ENCODE data around the gene SORCS2.

SORCS2 gene

DNA sequence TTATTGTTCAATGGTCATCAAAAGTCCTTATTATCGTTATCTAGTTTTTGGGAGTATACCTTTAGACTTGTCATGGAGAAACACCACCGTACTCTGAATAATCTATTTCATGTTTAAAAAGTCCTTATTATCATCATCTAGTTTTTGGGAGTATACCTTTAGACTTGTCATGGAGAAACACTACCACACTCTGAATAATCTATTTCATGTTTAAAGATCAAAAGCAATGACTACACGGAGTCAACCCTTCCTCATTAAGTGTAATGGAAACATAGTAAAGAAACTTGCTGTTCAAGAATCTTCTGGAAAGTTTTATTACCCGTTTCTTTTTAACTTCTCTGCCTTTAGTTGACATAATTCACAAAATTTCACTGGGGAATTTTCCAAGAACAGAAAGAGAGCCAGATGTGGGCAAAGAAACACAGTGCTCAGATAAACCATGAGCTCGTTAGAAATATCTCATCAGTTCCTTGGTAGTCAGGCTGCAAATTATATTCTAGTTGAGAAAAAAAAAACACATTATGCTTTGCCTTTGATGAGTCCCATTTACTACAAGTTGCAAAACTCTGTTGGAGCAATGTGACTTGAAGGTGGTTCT is 588.5 kb downstream of the SORCS2 start:
- no peak for DNase-seq

DNA sequence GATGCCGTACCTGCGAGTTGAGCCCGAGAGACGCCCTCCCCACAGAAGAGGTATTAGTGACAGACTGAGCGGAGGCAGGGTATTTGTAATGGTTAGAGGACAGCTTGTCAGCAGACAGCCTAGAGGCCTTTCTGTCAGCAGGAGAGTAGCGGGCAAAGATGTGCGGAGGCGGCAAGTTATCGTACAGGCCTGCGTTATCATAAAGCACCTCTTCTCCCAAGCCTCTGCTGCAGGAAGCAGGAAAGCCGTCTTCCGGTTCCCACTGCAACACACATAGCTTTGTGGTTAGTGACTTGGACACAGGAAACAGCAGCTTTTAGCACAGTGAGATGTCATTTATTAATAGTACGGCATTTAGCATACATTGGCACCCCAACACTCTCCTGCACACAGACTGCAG is 589.0 kb downstream of the SORCS2 start:
- DNase-seq: no peak

DNA sequence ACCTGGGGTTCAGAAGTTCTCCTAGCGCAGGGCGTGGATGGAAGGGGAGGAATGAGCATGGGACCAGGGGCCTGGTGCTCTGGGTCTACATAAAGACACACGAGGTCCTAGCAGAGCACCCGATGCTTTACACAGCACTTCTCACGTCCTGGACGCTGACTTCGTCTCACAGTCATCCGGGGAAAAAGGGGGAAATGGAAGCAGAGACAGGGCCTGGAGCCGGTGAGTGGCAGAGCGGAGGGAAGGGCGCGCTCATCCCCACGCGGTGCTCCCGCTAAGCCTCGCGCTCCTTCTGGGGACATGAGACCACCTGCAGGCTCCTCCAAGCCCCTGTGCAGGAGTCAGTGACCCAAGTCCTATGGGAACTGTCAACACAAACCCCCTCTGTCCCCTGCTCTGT is 589.7 kb downstream of the SORCS2 start:
- no peak for DNase-seq

DNA sequence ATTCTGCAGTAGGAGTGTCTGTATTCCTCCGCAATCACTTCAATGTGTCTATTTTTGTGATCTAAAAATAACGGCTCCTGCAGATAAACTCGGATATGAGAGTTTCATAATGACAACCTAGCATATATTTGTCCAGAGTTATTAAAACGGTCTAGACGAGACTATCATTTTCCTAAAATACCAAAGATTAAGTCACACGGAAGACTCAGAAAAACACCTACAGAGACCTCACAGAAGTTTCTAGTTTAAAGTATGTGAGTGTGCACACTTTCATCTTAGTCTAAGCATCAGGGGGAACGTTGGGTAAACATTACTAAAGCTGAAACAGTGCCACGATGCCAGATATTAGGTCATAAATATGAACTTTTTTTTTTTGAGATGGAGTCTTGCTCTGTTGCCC is 590.4 kb downstream of the SORCS2 start:
- DNase-seq: no peak

DNA sequence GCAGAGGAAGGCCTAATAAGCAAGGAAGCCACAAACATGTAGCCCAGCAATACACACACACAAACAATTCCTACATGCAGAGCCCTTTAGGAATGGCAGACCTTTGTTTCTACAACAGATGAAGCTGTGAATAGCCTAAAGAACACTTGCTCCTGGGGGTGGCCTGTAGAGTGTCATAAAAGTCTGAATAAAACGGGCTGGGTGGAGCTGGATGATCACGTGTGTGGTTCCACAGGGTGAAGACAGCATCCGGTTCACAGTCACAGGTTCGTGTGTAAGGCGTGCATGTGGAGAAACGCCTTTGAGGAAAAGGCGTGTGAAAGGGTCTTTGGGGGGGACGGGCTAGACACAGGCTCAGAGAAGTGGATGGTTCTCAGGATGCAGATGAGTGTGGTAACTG is 591.2 kb downstream of the SORCS2 start:
- DNase-seq: no peak

DNA sequence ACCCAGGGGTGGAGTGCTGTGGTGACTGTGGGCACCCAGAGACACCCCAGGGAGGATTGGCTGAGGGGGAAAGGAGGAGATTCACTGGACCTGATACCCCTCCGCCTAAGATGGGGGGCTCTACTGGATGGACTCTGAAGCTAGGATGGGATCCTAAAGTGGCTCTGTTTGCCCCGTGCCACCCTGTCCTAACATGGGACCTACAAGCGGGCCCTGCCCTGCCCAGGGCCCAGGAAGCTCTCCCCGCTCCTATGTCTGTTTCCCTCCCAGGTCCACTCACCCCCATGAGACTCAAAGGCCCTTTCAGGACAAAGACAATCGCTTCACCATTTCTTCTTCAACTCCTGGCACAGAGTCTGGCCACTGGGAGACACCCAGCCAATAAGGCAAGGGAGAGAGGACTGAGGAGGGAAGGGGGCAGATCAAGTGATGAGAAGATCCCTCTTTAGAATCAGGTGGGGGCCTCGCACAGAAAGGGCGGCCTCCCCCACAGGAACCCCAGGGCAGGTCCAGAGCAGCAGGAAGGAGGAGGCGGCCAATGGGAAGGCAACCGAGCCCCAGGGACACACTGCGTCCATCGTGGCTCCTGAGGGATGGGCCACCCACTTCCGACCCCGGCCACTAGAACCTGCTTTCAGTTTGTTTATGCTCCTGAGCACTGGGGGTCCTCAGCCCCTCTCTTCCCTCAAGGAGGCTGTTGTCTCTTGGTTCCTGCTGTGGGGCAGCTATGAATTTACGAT is 592.0 kb downstream of the SORCS2 start:
- no peak for DNase-seq

DNA sequence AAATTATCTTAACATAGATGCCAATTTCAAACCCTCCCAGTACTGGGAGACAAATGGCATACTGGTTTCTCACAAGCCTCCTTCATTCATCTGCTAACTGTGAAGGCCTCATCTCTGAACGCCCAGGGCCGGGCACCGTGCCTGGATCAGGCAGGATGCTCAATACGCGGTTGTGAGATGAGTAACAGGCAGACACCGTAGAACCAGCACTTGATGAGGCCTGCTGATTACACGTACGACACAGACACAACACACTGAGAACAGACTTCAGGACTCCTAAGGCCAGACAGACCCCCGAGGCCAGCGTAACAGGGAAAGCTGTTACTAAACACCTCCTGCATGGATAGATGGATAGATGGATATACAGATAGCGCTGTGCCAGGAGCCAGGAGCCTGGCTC is 592.7 kb downstream of the SORCS2 start:
- no peak for DNase-seq

DNA sequence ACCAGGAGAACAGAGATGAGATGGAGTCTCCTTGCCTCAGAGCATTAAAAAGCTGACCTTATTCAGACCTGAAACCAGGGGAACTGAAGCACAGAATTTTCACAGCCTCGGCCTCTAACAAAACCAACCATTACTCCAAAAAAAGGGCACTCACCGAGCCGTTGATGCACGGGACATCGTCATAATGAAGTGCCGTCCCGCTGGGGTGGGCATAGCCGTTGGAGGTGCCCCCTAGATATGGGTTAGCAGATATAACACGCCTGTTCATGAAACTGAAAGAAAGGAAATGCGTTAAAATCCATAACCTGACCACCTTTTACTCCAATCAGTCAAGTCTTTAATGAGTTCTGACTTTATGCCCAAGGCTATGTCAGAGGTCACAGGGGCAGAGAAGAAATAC is 593.7 kb downstream of the SORCS2 start:
- no peak for DNase-seq

DNA sequence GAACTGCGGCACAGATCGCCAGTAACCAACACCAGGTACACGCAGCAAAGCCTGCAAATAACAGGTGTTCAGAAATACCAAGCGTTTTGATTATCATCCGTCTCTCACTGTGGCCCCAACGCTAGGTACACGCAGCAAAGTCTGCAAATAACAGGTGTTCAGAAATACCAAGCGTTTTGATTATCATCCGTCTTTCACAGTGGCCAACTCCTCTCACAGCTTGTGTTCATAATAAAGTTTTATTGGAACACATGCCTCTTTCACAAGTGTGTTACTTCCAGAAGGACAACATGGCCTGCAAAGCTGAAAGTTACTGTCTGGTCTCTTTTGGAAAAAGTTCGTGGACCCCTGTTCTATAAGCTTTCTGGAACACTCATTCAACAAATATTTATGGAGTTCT is 594.2 kb downstream of the SORCS2 start:
- no peak for DNase-seq

DNA sequence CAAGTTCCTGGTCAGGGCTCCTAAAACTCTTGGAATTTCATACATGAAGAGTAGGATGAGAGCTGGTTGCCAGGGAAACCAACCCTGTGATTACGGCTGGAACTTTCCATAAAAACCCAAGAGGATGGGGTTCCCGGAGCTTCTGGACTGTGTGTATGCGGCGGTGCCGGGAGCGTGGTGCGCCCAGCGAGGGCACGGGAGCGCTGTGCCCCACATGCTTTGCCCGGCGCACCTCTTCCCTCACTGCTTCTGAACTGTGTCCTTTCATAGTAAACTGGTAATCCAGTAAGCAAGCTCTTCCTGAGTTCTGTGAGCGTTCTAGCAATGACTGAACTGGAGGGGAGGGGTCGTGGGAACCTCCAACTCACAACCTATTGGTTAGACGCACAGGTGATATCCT is 594.7 kb downstream of the SORCS2 start:
- no peak for DNase-seq

DNA sequence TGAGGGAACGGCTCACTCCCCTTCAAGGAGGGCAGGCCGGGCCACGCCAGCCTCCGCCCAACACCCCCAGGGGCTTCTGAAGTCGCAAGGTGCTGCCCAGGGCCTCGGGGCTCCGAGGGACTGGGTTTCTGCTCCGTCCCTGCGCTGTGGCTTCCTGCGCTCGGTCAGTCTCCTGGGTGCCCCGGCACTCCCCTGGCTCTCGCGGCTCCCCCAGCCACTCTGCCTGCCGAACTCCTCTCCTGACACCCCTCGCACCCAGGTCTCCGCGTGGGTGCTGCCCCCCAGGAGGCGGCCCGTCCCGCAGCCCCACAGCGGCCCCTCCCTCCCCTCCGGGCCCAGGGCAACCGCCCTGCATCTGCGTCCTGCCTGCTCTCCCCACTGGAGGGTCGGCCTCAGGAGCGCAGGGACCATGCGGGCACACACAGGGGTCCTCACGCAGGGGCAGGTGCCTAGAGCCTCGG is 595.4 kb downstream of the SORCS2 start:
- DNase-seq: no peak

DNA sequence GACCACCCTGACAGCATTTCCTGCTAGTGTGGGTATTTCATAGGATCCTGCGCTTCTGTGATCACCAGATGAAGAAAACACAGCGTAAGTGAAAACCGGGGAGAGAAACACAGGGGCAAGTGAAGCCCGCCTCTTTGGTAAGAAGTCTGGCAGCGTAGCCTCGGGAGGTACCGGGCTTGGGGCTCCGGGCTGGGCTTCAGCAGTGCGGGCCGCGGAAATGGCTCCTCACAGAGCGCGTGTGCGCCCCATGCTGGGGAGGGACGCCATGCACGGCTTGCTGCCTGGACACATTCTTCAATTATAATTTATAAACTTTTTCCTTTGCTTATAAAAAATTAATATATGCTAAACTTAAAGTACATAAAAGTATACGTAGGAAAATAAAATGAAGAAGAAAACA is 595.9 kb downstream of the SORCS2 start:
- DNase-seq: no peak

DNA sequence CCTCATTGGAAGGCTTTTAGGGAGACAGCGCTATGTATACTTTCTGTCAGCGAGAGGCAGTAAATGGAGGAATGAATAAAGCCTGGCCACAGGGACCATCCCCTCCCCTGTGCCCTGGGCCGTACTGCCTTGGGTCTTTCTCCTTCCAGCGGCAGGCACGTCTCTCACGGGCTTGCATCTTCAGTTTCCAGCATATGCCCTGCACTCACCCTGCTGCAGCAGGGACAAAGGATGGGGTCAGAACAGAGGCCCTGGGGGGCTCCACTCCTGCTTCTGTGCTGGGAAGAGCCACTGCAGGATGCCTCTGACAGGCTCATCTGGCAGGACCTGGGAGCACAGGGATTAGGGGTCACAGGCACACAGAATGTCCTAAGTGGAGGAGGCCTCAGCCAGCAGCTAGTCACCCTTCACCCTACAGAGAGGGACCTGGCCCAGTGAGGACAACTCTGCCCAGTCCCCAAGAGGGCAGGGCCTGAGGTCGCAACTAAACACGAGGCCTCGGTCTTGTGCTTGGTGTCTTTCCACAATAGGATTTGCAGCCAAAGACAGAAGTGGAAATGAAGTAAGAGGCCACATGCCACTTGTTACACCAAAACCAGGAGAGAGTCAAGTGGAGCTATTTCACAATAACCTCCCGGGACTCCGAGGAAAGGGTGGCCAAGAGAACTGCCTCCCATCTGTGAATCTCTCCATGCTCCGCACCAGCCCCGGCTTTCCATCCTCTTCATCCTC is 596.5 kb downstream of the SORCS2 start:
- DNase-seq: no peak

DNA sequence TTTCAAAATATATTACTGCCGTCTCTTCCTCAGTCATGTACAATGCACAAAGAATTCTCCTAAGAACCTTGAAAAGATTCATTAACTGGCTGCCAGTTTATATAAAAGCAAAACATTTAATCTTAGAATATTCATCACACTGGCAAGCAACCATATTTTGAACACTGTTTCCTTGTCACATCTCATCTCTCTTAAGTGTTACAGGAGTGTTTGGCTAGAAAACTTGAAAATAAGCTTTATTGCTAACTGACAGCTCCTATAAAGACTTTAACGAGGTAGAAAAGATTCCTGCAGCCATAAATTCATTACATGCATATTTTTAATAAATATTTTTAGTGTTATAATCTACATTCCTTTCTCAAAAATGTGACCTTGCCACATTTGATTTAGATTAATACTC is 597.7 kb downstream of the SORCS2 start:
- DNase-seq: no peak

DNA sequence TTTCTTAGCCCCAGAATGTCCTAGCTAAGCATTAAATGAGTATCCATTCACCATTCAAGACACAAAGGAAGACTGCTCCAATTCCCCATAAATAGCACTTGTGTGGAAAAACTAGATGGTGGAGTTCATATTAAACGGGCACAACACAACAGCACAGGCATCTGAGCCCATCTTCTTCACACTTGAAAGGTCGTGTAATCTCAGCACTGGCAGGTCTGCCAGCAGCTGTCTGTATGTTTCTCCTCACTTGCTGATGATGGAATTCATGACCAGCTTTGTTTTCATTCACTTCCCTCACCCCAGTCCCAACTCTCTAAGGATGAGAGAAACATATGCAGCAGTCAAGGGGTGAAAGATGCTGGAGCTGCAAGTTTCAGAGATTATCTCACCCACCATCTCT is 598.7 kb downstream of the SORCS2 start:
- no peak for DNase-seq

Measured in NCI-H2081 treated with DMSO at 0.1 percent for 48 hours (cell line).